22Rv1 (cell line): ENCODE measurements around the gene ATP5MK.
"Not testable (repeated sequence)": the region's sequence is repeated elsewhere in the genome, so short reads cannot be mapped to it uniquely, and the experiment has no call there.

Source experiments
- H3K27ac ChIP-seq: fragments of 450-650 bp; 2 replicates; pipeline ENCODE4 v1.5.1; 2017
- CTCF ChIP-seq: fragments of 450-650 bp; IDR thresholded peaks from 2 replicates; pipeline ENCODE4 v1.5.1; 2017; ENCODE audit warnings: mild to moderate bottlenecking
- ZFX ChIP-seq: fragments of 450-650 bp; IDR thresholded peaks from 2 replicates; pipeline ENCODE4 v1.6.1; 2017; ENCODE audit warnings: antibody characterized with exemption, borderline replicate concordance

ATP5MK gene

DNA sequence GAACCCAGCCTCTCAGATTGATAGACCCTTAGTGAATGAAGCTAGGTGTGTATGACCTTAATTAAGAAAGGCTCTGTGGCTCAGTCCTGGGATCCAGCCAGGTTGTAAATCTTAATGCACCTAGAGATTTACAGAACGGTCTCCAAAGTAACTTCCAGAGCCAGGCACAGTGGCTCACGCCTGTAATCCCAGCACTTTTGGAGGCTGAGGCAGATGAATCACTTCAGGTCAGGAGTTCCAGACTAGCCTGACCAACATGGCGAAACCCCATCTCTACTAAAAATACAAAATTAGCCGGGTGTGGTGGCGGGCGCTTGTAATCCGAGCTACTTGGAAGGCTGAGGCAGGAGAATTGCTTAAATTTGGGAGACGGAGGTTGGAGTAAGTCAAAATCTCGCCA, 31.6 kb upstream of the ATP5MK start:
- H3K27ac ChIP-seq = 0 out of 2 replicates have a peak overlapping the region, but pooled peaks have one; percentile 10
- TF ChIP-seq CTCF = no peak
- TF ChIP-seq ZFX = no peak

DNA sequence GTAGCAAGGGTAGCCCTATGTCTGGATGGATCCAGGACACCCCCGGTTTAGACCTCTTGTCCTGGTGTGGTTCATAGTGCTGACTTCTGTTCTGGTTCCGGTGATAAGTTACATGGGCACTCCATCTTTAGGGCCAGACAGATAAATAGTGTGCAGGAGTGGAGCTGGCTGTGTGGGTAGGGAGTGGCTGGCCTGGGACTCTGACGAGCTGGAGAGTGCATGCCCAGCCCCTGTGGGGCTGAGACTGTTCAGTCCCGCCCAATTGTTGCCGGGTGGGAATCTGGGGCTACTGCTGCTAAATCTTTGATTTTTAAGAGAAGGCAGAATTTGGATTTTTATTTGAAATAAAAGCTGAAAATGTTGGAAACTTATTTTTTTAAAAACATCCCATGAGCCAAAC, 27.5 kb upstream of the ATP5MK start:
- H3K27ac ChIP-seq = no peak overlapping the region
- no peak for TF ChIP-seq CTCF
- TF ChIP-seq ZFX = no peak

GRCh38 chr10:103419101-103419500, 22.8 kb upstream of the ATP5MK start:
- TF ChIP-seq CTCF = no peak
- no peak for TF ChIP-seq ZFX
- no peak overlapping the region for H3K27ac ChIP-seq

- no peak overlapping the region for H3K27ac ChIP-seq
- TF ChIP-seq CTCF (no peak), ZFX (no peak)
Measured at GRCh38 chr10:103417601-103418000, 21.3 kb upstream of the ATP5MK start.

- H3K27ac ChIP-seq = not testable (repeated sequence)
- peak; percentile 27 for TF ChIP-seq CTCF
Measured at GRCh38 chr10:103417148-103417469, 20.8 kb upstream of the ATP5MK start.

DNA sequence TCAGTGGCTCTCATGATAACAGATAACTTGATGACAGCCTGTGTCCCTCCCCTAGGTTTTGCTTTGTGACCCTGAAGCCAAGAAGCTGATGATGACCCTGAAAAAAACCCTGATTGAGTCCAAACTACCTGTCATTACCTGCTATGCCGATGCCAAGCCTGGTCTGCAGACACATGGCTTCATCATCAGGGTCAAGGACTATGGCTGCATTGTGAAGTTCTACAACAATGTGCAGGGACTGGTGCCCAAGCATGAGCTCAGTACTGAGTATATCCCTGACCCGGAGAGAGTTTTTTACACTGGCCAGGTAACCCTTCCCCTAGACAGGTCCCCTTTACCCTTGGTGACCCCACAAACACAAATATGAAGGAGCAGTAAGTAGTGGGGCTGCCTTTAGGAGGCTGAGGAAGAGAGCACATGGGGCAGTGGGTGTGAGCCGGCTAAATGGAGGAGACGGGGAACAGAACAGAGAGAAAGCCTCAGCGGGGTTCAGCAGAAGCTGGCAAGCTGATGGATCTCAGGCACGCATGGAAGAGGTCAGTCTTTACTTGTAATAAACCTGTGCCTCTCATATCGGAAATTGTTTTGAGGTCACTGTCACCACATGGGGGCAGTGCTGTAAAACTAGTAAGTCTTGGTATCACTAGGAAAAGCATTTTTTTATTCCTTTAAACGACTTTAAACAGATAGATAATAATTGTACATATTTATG, 20.3 kb upstream of the ATP5MK start:
- peak; percentile 75 for TF ChIP-seq CTCF
- TF ChIP-seq ZFX = no peak
- H3K27ac ChIP-seq = no peak overlapping the region; the same call in 1 of the 2 replicates

DNA sequence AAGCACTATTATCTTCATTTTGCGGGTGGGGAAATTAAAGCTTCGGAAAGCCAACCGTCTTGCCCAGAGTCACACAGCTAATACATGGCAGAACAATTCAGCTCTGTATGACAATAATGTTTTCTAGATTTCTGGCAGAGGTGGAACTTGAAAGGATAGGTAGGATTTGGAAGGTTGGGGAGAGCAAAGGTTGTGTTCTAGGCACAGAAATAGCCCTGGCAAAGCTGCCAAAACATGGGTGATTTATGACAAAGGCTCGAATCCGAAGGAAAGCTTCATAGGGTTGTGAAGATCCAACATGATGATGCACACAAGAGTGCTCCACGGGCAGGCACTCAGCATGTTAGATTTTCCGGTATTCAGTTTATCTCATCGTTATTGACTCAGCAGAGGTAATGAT, 19.3 kb upstream of the ATP5MK start:
- H3K27ac ChIP-seq = no peak overlapping the region
- no peak for TF ChIP-seq ZFX
- TF ChIP-seq CTCF = no peak
